Measurements from ENCODE around the gene FAM47E.

The FAM47E gene

DNA sequence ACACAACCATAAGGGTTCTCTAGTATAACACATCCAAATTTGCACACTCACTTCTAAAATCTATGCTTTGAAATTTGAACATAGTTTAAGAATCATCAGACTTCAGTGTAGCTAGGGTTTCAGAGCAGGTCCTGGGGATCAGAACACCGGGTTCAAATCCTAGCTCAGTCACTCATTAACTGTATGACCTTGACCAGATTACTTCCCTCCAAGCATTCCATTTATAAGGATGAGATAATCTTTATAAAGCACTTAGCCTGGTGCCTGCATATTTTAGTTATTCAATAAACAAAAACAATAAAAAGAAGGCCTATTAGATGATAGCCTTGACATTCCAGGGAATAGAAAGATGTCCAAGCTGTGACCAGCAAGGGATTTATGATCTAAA is 50.2 kb downstream of the FAM47E start:
- DNase-seq (ENCODE audit: low spot score), result no peak

DNA sequence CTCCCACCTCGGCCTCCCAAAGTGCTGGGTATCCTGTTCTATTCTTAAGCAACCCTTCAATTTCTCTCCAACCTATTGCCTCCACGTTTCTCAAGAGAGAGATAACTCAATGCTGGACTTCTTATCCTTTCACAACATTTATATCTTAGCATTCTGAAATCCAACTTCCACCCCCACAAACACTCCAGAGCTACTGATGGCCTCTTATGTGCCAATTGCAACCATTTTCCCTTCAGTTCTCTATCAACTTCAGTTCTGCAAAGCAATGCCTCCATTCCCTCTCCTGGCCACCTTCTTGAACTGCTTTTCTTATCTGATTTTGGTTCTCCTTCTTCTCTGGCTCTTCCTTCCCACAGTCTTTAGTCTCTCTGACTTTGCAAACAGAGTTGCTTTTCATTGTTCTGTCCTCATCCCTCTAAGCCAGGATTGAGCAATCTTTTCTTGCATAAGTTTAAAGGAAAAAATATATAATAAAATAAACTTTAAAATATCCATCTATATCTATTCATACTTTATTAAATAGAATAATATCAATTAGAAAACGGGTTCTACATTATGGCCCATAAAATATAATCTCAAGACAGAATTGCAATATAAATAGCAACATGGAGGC is 51.4 kb downstream of the FAM47E start:
- no peak for DNase-seq (ENCODE audit: low spot score)

DNA sequence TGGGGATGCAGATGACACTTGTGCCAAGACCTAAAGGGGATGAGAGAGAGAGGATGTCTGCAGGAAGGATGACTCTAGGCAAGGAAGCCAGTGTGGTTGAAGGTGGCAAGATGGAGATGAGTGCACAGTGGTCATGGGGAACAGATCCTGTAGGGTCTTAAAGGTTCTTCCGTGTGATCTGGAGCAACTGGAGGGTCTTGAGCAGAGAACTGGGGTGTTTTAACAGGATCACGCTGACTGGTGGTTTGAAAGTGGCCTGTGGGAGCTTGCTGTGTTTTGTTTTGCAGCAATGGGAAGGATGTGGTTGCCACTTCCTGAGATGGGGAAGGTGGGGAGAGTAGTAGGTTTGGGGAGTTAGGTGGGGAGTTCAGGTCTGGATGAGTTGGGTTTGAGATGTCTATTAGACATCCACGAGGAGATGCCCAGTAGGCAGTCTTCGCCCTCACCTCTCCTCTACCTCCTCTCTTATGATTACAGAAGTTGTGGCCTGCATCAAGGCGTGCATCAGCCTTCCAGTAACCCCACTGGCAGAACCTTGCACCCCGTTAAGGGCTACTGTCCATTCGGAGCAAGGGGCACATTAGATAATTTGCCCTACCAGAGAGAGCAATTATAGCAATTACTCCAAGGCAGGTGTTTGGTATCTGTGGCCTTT is 53.6 kb downstream of the FAM47E start:
- DNase-seq (ENCODE audit: low spot score), result no peak

DNA sequence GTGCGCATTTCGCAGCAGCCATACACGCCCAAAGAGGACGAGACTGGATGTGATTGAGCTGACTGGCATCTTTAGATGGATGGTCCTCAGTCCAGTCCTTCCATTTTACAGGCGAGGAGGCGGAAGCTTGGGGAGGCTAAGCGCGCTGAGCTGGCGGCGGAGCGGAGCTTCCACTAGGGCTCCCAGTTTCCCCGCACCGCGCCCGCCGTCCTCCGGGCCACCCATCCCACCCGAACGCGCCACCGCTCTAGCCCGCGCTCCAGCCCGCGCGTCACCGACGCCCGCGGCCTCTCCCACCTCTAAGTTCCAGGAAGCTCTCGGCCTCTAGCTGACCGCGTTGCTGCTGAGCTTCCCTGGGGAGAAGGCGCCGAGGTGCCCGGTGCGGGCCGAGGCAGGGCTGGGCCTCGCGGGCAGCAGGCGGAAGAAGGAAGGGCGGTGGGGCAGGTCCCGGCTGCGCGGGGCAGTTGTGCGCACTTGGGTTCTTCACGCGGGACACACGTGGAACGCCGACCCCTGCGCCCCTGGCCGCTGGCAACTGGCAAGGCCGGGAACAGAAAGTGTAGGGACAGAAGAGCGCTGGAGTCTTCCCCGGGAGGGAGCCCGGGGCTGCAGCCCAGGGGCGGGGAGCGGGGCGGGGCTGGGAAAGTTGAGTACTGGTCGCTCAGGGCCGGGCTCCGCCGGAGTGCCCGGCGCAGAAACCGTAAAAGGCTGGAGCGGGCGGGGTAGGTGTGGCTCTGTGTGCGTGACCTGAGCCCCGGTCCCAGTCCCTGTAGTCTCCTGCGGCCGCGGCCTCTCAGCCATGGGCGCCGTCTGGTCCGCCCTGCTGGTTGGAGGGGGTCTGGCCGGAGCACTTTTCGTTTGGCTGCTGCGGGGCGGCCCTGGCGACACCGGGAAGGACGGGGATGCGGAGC is 54.7 kb downstream of the FAM47E start, which contains the start of gene STBD1:
STBD1 (plus strand) TSS at position 763 of the 911 bp plus-strand sequence; CDS start at position 800, 37 bp downstream.
- DNase-seq (ENCODE audit: low spot score), result no peak

DNA sequence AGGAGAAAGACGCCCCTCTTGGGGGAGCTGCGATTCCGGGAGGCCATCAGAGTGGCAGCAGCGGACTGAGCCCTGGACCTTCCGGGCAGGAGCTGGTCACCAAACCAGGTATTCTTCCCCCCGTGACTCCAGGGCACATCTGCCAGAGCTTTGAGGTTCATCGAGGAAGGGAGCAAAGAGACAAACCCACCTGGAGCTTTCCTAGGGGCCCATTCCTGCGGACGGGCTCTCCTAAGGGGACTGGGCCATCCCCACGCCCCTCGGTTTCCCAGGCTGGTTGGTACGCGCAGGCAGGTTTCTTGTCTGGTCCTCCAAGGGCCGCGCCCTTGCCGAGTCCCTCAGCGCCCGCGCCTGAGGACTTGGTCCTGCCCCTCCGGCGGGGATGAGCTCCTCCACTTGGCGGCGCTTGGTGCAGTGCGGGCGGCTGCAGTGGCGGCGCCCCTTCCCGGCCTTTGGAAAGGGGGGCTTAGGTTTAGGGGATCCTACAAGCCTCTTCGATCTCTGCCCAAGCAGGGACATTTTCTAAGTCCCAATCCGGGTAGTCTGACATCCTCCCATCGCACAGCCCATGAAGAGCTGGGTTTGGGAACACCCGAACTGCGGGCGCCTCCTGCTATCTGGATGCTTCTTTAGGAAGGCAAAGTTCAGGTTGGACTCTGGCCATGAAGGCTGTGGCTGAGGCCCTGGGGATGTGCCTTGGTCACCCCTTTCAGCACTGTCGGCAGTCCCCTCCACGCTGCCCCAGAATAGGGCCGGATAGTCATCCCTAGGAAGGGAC is 55.5 kb downstream of the FAM47E start:
- no peak for DNase-seq (ENCODE audit: low spot score)

DNA sequence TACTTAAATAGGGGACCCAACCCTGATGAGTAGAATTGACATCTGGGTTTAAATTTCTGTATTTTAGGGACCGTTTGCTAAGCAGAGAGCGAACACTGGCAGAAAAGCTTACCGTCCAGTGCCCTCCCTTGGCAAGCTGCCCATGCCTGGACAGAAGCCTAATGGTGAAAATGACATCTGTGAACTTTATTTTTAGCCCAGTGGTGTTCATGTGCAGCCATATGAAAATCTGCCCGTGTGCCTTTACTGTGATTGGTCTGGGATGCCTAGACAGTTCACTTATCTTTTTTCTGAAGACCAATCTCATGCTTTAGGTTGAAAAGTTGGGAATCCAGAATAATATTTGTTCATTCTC is 56.1 kb downstream of the FAM47E start:
- DNase-seq (ENCODE audit: low spot score), result no peak

DNA sequence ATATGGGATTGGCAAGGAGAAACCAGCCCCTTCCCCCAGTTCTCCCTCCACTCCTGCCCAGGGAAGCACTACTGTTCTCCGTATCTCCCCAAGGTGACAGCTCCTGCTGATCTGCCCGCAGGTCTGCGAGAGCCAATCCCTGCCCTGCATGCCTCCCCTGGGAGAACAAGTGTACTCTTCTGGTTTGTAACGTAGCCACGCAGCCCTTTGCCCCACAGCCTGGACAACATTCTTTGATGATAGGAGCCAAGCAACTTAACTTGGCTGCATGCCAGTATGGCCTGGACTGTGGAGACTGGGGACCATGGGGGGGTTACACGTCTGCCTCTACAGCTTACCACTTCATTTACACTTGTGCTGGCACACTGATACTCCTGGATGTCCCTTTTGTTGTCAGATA is 57.0 kb downstream of the FAM47E start:
- no peak for DNase-seq (ENCODE audit: low spot score)

DNA sequence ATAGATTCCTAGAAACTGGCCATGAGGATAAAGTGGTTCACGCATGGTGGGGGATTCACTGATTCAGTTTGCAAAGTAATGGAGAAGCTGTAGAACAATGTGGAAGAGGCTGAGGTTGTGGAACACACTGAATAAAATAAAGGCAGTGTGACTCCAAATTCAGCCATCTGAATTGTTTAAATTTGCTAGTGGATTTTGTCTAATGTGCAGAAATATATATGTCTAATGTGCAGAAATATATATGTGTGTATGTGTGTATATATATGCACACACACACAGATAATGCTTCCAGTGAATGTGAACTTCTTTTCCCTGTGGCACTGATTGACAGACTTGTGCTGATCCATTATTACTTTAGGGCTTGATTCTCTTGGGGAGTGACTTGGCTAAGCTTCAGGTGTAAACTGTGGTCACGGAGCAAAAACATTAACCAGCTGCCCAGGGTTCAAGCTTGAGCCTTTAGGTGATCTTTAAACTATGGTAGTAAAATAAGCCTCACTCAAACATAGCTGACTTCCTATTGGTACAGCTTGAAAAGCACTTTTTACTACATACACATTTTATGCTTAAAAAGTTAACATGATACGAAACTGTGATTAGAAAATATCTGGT is 58.5 kb downstream of the FAM47E start:
- DNase-seq (ENCODE audit: low spot score), result no peak

DNA sequence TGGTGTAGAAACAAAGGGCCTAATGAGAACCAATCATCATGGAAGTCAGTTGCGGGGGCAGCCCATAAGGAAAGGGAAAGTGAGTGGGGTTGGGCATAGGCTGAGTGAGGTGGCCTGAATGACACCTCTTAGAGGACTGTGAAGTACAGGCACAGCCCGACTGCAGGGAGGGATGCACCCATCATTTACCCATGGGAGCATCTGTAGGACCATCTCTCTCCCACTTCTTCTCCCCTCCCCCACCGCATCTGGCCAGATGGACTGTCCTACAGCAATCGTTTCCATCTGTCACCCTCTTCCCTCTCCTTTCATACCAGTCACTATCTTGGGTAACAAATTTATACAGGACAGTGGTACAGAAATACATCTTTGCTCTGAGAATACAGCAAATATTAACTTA is 59.2 kb downstream of the FAM47E start:
- no peak for DNase-seq (ENCODE audit: low spot score)

DNA sequence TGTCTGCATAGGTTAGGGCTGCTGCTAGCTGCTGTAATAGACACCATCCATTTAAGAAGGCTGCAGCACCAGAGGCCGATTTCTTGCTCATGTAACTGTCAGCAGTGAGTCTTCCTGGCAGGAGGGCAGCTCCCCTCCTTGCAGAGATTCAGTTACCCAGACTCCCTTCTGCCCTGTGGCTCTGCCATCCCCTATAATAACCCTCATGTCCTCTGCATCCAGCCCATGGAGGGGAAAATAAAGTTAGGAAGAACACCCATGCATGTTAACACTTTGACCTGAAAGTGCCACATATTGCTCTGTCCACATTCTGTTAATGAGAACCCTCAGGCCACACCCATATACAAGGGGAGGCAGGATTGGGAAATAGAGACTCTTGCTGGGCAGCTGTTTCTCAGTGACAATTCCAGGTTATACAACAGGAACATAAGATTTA is 60.4 kb downstream of the FAM47E start:
- DNase-seq (ENCODE audit: low spot score), result no peak

DNA sequence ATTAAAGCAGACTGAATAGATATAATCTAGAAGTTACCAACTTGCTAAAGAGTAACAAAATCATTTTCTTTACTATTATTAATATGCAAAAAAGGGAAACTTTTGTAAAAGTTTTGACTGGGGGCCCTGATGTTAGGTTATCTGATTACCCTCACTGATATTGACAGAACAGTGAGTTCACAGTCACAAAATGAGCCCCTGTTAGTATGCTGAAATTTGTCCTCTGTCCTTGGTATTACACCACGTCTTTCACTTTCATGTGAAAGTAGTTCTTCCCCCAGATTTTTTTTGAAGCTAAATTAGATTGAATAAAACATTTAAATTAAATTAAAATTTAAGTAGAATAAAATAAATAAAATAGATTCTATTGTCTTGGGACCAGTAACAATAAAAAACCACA is 60.9 kb downstream of the FAM47E start:
- DNase-seq (ENCODE audit: low spot score), result no peak

DNA sequence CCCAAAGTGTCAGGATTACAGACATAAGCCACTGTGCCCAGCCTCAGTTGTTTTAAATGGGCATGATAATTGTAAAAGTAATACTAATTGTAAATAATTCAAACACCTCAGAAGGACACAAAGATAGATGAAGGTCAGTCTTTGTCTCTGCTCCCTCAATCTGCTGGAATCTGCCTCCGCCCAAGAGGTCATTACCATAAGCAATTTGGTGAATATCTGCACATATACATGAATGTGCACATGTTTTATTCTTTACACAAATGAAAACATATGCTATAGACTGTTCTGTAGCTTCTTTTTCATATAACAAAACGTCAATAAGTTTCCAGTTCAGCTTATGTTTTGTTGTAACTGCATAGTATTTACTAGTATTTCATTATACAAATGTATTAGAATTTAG is 62.0 kb downstream of the FAM47E start:
- no peak for DNase-seq (ENCODE audit: low spot score)

DNA sequence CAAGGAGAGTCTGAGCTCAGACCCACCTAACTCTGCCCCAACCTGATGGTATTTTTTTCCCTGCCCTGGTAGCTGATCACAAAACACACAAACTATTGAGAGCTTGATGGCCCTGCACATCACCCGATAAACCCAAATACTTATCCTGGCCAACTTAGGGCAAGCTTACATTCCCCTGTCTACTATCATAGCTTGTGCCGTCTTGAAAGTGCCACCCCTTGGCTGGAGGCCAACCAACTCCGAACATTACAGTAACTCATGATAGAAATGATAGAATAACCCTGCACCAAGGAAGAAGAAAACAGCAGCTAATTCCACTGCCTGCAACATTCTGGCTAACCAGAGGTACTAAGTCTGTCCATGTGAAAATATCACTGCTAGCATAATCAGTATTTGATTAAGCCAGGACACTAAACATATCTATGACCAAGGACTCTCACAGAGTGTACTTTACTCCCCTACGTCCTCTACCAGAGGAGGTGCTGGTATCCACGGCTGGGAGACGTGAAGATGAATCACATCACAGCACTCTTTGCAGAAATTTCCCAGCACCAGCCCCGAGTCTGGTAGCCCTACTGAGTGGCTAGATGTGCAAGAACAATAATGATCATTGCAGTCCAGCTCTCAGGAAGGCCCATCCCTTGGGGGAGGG is 63.9 kb downstream of the FAM47E start:
- no peak for DNase-seq (ENCODE audit: low spot score)

DNA sequence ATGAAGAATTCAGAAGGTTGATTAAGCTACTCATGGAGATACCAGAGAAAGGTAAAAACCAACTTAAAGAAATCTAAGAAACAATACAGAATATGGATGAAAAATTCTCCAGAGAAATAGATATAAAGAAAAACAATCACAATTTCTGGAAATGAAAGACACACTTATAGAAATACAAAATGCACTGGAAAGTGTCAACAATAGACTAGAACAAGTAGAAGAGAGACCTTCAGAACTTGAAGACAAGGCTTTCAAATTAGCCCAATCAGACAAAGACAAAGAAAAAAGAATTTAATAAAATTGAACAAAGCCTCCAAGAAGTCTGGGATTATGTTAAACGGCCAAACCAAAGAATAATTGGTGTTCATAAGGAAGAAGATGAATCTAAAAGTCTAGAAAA is 64.6 kb downstream of the FAM47E start:
- no peak for DNase-seq (ENCODE audit: low spot score)

DNA sequence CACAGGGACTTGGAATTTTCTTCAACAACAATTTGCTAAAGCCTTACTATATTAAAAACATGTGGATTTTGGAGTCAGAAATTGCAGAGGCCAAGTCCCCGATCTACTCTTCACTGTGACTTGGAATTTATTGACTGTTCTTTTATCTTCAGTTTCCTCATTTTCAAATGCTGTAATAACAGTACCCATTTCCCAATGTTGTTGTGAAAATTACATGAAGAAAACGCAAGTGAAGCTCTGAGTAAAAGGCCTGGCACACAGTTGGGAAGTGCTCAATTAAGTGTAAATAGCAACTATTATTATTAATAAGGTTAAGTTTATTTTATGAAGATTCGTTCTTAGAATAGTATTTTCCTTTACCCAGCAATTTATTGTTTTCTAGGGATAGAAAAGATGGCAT is 70.7 kb downstream of the FAM47E start:
- no peak for DNase-seq (ENCODE audit: low spot score)

DNA sequence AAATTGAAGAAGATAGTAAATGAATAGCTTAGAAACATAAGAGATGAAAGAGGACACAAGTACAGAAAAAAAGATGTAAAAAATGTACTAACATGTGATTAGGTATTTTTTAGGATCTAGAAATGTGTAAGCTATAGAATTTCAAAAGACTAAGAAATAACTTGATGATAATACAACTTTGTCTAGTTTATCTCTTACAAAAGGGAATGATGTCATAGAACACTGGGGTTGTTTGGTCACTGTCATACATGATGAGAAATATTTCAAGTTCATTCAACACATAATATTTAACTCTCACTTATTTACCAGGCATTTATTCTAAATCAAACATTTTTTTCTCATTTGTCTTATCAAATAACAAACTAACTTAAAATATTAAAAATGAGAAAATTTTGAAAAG is 73.6 kb downstream of the FAM47E start:
- no peak for DNase-seq (ENCODE audit: low spot score)

DNA sequence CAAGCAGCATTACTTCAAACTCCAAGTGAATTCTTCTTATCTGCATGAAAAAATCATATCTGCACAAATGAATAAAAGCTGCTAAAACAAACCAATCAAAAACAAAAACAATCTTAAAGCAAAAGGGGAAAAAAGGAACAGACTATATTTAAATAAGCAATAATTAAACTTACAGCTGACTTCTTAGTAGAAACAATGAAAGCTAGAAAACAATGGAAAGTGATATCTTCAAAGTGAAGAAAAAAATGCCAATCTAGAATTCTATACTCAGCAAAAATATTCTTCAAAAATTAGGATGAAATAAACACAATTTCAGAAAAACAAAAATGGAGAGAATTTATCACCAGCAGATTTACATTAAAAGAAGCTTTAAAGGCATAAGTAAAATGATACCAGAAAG is 75.0 kb downstream of the FAM47E start:
- no peak for DNase-seq (ENCODE audit: low spot score)

Measured in hematopoietic multipotent progenitor cell treated with erythropoietin and hydrocortisone succinate and interleukin-3 and kit ligand, for 17 days (in vitro differentiated cells).